Central memory CD4-positive, alpha-beta T cell (primary cell): ENCODE data around the gene GPRC6A.

Source experiments
- DNase-seq: peaks from one replicate; pipeline ENCODE4 v3.0.0; 2022

GPRC6A gene

GRCh38 chr6:116773886-116774285 is 55.0 kb downstream of the GPRC6A start:
- no peak for DNase-seq

- DNase-seq, result no peak
Measured at GRCh38 chr6:116772450-116772849, 56.4 kb downstream of the GPRC6A start.

- no peak for DNase-seq
Measured at GRCh38 chr6:116767715-116768114, 61.2 kb downstream of the GPRC6A start.

DNA sequence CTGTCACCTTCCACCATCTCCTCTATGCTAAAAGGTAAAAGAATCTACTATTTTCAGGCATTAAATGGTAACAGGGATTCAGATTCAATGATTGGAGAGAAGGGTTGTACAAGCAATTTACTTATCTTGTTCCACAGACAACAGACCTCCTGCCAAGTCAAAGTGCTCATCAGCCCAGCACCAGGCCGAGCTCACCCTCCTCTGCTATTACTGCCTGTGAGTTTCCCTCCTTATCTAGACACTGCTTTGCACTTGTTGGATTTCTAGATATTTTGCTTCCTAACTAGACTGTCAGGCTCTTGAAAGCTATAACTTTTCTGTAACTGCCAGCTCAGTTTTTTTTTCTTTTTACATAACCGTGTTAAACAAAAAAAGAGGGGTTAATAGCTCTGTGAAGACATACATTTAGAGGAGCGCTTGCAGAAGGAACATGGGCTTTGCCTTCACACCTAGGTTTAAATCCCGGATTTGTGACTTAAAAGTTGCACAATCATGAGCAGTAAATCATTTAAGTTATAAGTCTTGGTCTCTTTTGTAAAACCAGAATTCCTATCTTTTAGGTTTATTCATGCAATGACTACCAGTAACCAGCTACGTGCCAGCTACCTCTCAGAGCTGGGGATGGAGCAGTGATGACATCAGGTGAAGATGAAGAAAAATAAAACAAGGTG is 62.2 kb downstream of the GPRC6A start:
- no peak for DNase-seq

DNA sequence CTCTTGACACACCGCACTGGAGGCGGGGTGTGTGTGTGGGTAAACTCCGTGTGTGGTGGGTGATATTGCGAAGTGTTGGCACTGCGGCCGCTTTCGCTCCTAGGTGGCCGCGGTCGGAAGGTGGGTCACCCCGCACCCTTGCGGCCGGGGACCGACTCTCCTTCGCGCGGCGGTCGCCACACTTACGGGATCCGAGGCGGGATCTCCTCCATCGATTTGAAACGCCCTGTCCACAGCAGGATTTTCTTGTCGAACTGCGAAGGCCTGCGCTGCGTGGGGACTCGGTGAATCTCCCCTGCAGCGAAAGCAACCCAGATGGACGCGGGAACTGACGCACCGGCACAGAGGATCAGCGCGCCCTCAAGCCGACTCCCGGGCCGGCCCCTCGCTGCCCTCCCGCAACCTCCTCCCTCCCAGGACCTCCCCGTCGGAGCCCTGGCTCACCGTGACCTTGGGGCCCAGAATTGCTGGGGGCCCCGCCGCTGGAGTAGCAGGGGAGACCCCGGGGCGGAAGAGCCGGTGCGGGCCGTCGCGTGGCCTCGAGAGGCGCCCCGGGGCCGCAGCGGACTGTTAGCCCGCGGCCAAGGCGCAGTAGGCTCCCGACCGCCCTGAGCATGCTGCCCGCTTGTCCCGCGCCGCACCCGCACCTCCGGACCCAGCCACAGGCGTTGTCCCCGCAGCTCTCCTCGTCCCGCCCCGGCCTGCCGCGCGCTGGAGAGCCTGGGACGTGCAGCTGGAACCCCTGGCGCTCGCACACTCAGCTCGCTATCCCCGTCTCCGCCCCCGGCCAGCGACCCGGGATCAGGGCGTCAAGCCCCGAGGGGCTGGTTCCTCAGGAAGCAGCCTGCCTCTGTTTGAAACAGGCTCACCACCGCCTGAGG is 63.7 kb downstream of the GPRC6A start, which contains the start of gene FAM162B:
Gene FAM162B, minus strand, starts transcription at position 759 of the 881 bp plus-strand sequence. Its CDS starts 143 bp downstream, at position 616.
- DNase-seq, result no peak

GRCh38 chr6:116764629-116764960 is 64.3 kb downstream of the GPRC6A start:
- no peak for DNase-seq

GRCh38 chr6:116763906-116764628 is 64.8 kb downstream of the GPRC6A start:
- no peak for DNase-seq

GRCh38 chr6:116763048-116763447 is 65.8 kb downstream of the GPRC6A start:
- DNase-seq, result no peak

DNA sequence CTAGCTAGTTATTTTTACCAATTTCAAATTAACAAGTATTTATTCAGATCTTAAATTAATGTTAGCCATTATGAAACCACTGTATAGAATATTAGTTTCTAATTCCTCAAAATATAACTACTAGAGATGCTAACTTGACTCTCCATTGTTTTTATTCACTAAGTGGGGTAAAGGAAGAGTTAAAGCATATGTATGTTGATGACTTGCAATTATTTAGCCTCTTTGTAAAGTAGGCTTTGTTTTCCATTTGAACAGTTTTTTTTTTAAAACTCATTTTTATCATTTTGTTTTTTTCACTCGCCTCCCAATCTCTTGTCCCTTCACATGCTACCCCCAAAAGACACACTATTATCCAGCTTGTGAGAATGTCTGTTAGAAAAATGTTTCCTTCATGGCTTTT is 66.6 kb downstream of the GPRC6A start:
- no peak for DNase-seq

GRCh38 chr6:116761779-116762178 is 67.1 kb downstream of the GPRC6A start:
- no peak for DNase-seq

DNA sequence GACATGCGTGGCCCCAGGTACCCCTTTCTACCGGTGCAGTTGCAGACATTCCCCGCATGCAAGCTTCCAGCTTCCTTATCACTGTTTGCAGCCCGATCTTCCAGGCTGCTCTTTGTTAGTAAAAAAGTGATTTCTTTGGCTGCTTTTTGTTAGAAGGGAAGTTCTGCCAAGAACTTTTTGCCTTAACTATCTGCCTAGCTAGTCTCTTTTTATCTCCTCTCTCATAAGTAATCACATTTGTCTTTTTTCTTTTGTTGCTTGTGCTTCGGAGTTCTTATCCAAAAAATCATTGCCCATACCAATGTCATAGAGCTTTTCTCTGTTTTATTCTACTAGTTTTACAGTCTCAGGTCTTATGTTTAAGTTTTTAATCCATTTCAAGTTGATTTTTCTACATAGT is 83.7 kb downstream of the GPRC6A start:
- DNase-seq, result no peak
